ENCODE measurements around the gene ALK. TPM values are rescaled to one million over a fixed set of nuclear protein-coding genes. Genes with fewer than 3 reads are reported as not detected.

The ALK gene
- total and polyA plus RNA-seq, 2 donors (not counting 1 experiment from before 2014, with no cell fraction given), result not detected

DNA sequence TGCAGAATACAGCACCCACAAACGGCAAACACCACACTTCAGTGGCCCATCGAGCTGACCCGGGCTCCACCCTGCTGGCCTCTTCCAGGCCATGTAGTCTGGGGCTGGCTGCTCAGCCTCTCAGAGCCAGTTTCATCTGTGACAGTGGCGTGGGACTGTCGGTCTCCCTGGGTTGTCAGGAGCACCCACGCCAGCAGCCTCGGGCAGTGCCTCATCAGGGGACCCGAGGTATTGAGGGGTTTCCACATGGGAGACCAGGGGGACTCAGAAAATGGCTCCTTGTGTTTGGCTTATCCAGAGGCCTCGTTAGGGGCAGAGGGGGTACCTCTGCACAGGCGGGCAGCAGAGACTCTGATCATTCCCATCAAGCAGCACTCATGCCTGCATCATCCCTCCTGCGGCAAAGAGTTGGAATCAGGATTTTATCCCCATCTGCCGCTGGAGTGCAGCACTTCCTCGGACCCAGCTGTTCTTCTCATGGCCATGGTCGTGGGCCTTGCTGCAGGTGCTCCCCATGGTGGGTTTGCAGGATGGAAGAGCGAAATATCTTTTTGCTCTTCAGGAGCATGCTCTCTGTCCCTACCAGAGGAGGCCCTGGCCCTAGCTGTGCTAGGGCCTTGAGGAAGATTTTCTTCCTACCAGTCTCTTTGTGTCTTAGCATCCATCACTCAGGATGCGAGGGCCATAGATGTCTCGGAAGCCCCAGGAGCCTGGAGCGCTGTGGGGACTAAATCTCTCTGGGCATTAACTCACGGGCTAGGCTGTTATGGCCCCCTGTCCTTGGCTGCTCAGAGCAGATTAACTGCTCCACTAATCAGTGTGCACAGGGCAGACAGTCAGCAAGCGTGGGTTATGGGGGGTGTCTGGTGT, 705.4 kb downstream of the ALK start:
- H3K9me3 ChIP-seq (ENCODE audit: control extremely low read depth in 1 of 3, control insufficient read depth in 2 of 3, insufficient read depth in 1 of 3, low read length in 2 of 3), result peaks cover 0 to 4% (median 0%) of the 10 kb centered on the region in 3 donors
- H3K27ac ChIP-seq (ENCODE audit: low read length in 2 of 2), result no peak overlapping the region
- H3K4me2 ChIP-seq (replicated peaks; ENCODE audit: low read depth, low read length, poor library complexity, severe bottlenecking), result no peak overlapping the region
- no peak overlapping the region for H3K4me3 Mint-ChIP-seq
- peaks cover 4% of the 10 kb centered on the region for H3K27me3 Mint-ChIP-seq
- H3K27me3 ChIP-seq (replicated peaks in 1 of 4; ENCODE audit: control extremely low read depth in 1 of 4, control insufficient read depth in 3 of 4, insufficient read depth in 4 of 4, low read length in 3 of 4), result no peaks in the 10 kb centered on the region
- intact Hi-C loops (cut with micrococcal nuclease), result no loop called here
- no peak for TF ChIP-seq EZH2 (IDR thresholded peaks at IDR 0.05; ENCODE audit: borderline replicate concordance, insufficient read depth, low read depth, low read length, poor library complexity, severe bottlenecking)
- TF ChIP-seq CTCF (IDR thresholded peaks at IDR 0.05), result no peak
- no peak overlapping the region for H3K4me3 ChIP-seq (ENCODE audit: control extremely low read depth in 1 of 5, extremely low read depth in 1 of 5, insufficient read depth in 1 of 5, low read depth in 2 of 5, low read length in 4 of 5)
- H2AFZ ChIP-seq (ENCODE audit: insufficient read depth, low read depth, low read length, poor library complexity, severe bottlenecking), result no peak overlapping the region
- no peaks in the 10 kb centered on the region for H3K4me1 ChIP-seq (ENCODE audit: control insufficient read depth in 2 of 2, insufficient read depth in 2 of 2, low read length in 2 of 2)
- ChIA-PET CTCF (no interaction called here), POLR2A (no interaction called here)
- no peak overlapping the region for H3K27ac Mint-ChIP-seq
- H3K36me3 ChIP-seq (replicated peaks in 1 of 2; ENCODE audit: control extremely low read depth in 1 of 2, control insufficient read depth in 1 of 2, extremely low read depth in 1 of 2, insufficient read depth in 2 of 2, low read length in 1 of 2), result no peaks in the 10 kb centered on the region
- ATAC-seq (ENCODE audit: low read depth) (no peak), DNase-seq (no peak)
- WGBS (ENCODE audit: insufficient coverage), result 89% methylated on average over 20 of the region's 20 CpGs
- H3K9me3 Mint-ChIP-seq (ENCODE audit: insufficient read depth), result no peaks in the 10 kb centered on the region
- no peak overlapping the region for H3K9ac ChIP-seq (ENCODE audit: low read length)
- no peaks in the 10 kb centered on the region for H3K79me2 ChIP-seq (ENCODE audit: control insufficient read depth, insufficient read depth, low read length)
- no peaks in the 10 kb centered on the region for H3K4me1 Mint-ChIP-seq
- no peaks in the 10 kb centered on the region for H4K20me1 ChIP-seq (ENCODE audit: control insufficient read depth, insufficient read depth, low read length, poor library complexity, severe bottlenecking)

DNA sequence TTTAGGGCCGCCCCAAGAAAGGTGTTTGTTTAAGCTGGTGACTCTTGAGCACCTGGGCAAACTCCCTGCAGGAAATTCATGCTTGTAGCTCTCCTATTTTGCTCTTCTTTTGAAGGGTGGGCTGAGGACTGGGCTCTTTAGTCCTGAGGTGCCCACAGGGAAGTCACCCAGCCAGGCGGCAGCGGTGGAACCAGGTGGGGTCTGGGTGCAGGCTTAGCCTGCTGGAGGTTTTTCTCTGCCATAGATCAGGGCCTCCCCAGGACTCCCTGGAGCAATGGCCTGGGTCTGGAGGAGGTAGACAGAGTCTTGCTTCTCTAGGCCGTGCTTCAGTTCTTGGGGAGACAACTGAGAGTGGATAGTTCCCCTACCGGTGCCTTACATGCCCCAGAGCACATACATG, 706.3 kb downstream of the ALK start:
- TF ChIP-seq EZH2 (IDR thresholded peaks at IDR 0.05; ENCODE audit: borderline replicate concordance, insufficient read depth, low read depth, low read length, poor library complexity, severe bottlenecking) (no peak), CTCF (IDR thresholded peaks at IDR 0.05) (no peak)
- POLR2A ChIA-PET, result no interaction called here

More for the DNA sequence above, 706.3 kb downstream of the ALK start:
- WGBS (ENCODE audit: insufficient coverage), result 96% methylated on average over 3 of the region's 5 CpGs
- H4K20me1 ChIP-seq (ENCODE audit: control insufficient read depth, insufficient read depth, low read length, poor library complexity, severe bottlenecking), result no peaks in the 10 kb centered on the region
- H3K4me3 ChIP-seq (ENCODE audit: control extremely low read depth in 1 of 5, extremely low read depth in 1 of 5, insufficient read depth in 1 of 5, low read depth in 2 of 5, low read length in 4 of 5), result no peak overlapping the region
- H3K9me3 Mint-ChIP-seq (ENCODE audit: insufficient read depth), result no peaks in the 10 kb centered on the region
- no peak overlapping the region for H3K4me2 ChIP-seq (replicated peaks; ENCODE audit: low read depth, low read length, poor library complexity, severe bottlenecking)
- H3K36me3 ChIP-seq (replicated peaks in 1 of 2; ENCODE audit: control extremely low read depth in 1 of 2, control insufficient read depth in 1 of 2, extremely low read depth in 1 of 2, insufficient read depth in 2 of 2, low read length in 1 of 2), result no peaks in the 10 kb centered on the region
- H3K4me1 ChIP-seq (ENCODE audit: control insufficient read depth in 2 of 2, insufficient read depth in 2 of 2, low read length in 2 of 2), result no peaks in the 10 kb centered on the region
- DNase-seq (no peak), ATAC-seq (ENCODE audit: low read depth) (no peak)
- intact Hi-C loops (cut with micrococcal nuclease), result no loop called here
- CTCF ChIA-PET, result no interaction called here
- H3K27ac Mint-ChIP-seq, result no peak overlapping the region
- H3K27me3 Mint-ChIP-seq, result peaks cover 4% of the 10 kb centered on the region
- H3K9ac ChIP-seq (ENCODE audit: low read length), result no peak overlapping the region
- H3K79me2 ChIP-seq (ENCODE audit: control insufficient read depth, insufficient read depth, low read length), result no peaks in the 10 kb centered on the region
- no peak overlapping the region for H2AFZ ChIP-seq (ENCODE audit: insufficient read depth, low read depth, low read length, poor library complexity, severe bottlenecking)
- no peaks in the 10 kb centered on the region for H3K27me3 ChIP-seq (replicated peaks in 1 of 4; ENCODE audit: control extremely low read depth in 1 of 4, control insufficient read depth in 3 of 4, insufficient read depth in 4 of 4, low read length in 3 of 4)
- no peaks in the 10 kb centered on the region for H3K9me3 ChIP-seq (ENCODE audit: control extremely low read depth in 1 of 3, control insufficient read depth in 2 of 3, insufficient read depth in 1 of 3, low read length in 2 of 3)
- no peak overlapping the region for H3K27ac ChIP-seq (ENCODE audit: low read length in 2 of 2)
- no peak overlapping the region for H3K4me3 Mint-ChIP-seq
- H3K4me1 Mint-ChIP-seq, result no peaks in the 10 kb centered on the region
